ENCODE results near the gene DLG2. TPM values are rescaled to one million over a fixed set of nuclear protein-coding genes. Genes with fewer than 3 reads are reported as not detected.
A peak's percentile ranks its signal among the peaks of the same experiment; 100 is the strongest.

The DLG2 gene
- total and polyA plus RNA-seq, 7 donors = 0.23 to 5.3 (median 3.4) TPM

- peaks cover 5% of the 10 kb centered on the region for H3K4me1 ChIP-seq
- intact Hi-C loops (cut with DNase I) = no loop called here
- TF ChIP-seq, protein P1, sequence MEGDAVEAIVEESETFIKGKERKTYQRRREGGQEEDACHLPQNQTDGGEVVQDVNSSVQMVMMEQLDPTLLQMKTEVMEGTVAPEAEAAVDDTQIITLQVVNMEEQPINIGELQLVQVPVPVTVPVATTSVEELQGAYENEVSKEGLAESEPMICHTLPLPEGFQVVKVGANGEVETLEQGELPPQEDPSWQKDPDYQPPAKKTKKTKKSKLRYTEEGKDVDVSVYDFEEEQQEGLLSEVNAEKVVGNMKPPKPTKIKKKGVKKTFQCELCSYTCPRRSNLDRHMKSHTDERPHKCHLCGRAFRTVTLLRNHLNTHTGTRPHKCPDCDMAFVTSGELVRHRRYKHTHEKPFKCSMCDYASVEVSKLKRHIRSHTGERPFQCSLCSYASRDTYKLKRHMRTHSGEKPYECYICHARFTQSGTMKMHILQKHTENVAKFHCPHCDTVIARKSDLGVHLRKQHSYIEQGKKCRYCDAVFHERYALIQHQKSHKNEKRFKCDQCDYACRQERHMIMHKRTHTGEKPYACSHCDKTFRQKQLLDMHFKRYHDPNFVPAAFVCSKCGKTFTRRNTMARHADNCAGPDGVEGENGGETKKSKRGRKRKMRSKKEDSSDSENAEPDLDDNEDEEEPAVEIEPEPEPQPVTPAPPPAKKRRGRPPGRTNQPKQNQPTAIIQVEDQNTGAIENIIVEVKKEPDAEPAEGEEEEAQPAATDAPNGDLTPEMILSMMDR (IDR thresholded peaks at IDR 0.05) = no peak
- 14 to 19% (median 17%) methylated on average over 15 of the region's 15 CpGs for WGBS, 3 donors
- no peaks in the 10 kb centered on the region for H3K36me3 ChIP-seq (ENCODE audit: insufficient read depth in 1 of 2, low read depth in 1 of 2)
- peak overlapping the region; percentile 27 for H3K4me3 ChIP-seq
- no peaks in the 10 kb centered on the region for H3K9me3 ChIP-seq
- DNase-seq = peak in 1 of 2 donors; percentile 21
- no peaks in the 10 kb centered on the region for H3K27me3 ChIP-seq (ENCODE audit: insufficient read depth in 3 of 3, low read length in 2 of 3)
- no peak overlapping the region for H3K27ac ChIP-seq
- peak in 3 of 4 donors; percentile 17 to 50 (median 22) for ATAC-seq
Observed at GRCh38 chr11:85132851-85133585, 494.1 kb downstream of the DLG2 start.

- WGBS, 3 donors = 67 to 85% (median 75%) methylated on average over 2 of the region's 2 CpGs
- Histone ChIP-seq H3K36me3 (ENCODE audit: insufficient read depth in 1 of 2, low read depth in 1 of 2) (no peaks in the 10 kb centered on the region), H3K27me3 (ENCODE audit: insufficient read depth in 3 of 3, low read length in 2 of 3) (no peaks in the 10 kb centered on the region), H3K4me1 (peaks cover 2% of the 10 kb centered on the region), H3K9me3 (no peaks in the 10 kb centered on the region), H3K27ac (no peak overlapping the region), H3K4me3 (no peak overlapping the region)
- no peak for ATAC-seq
- TF ChIP-seq, protein P1 (IDR thresholded peaks at IDR 0.05) = no peak
- no peak for DNase-seq
- intact Hi-C loops (cut with DNase I) = no loop called here
Observed at GRCh38 chr11:85127349-85127748, 499.8 kb downstream of the DLG2 start.

GRCh38 chr11:85123752-85124231 lies 503.4 kb downstream of the DLG2 start:
- no peaks in the 10 kb centered on the region for H3K4me1 ChIP-seq
- H3K36me3 ChIP-seq (ENCODE audit: insufficient read depth in 1 of 2, low read depth in 1 of 2) = no peaks in the 10 kb centered on the region
- no peak overlapping the region for H3K4me3 ChIP-seq
- intact Hi-C loops (cut with DNase I) = no loop called here
- no peaks in the 10 kb centered on the region for H3K27me3 ChIP-seq (ENCODE audit: insufficient read depth in 3 of 3, low read length in 2 of 3)
- ATAC-seq (no peak), DNase-seq (no peak)
- 76 to 80% (median 79%) methylated on average over 1 of the region's 1 CpG for WGBS, 3 donors
- no peak overlapping the region for H3K27ac ChIP-seq
- no peaks in the 10 kb centered on the region for H3K9me3 ChIP-seq
- TF ChIP-seq, protein P1 (IDR thresholded peaks at IDR 0.05) = no peak

GRCh38 chr11:85118151-85118550 lies 509.0 kb downstream of the DLG2 start:
- DNase-seq (no peak), ATAC-seq (no peak)
- Histone ChIP-seq H3K27ac (no peak overlapping the region), H3K36me3 (ENCODE audit: insufficient read depth in 1 of 2, low read depth in 1 of 2) (no peaks in the 10 kb centered on the region), H3K4me1 (no peaks in the 10 kb centered on the region), H3K4me3 (no peak overlapping the region), H3K9me3 (no peaks in the 10 kb centered on the region), H3K27me3 (ENCODE audit: insufficient read depth in 3 of 3, low read length in 2 of 3) (no peaks in the 10 kb centered on the region)
- 74 to 78% (median 75%) methylated on average over 1 of the region's 1 CpG for WGBS, 3 donors
- TF ChIP-seq, protein P1 (IDR thresholded peaks at IDR 0.05) = no peak
- intact Hi-C loops (cut with DNase I) = no loop called here
